A549 treated with CpdA at 1 μM for 4 hours (cell line): Measurements from ENCODE around the gene C2orf78. TPM values are rescaled to one million over a fixed set of nuclear protein-coding genes. Genes with fewer than 3 reads are reported as not detected.

Experiments
- total RNA-seq: library from RNA; stranded (reverse); fragments of 200-300 nt; extraction: Qiagen RNA extraction; gene quantifications from 5 replicates; pipeline ENCODE4 v1.2.3, GENCODE V29; 2022; ENCODE audit warnings: low read depth

The C2orf78 gene, protein sequence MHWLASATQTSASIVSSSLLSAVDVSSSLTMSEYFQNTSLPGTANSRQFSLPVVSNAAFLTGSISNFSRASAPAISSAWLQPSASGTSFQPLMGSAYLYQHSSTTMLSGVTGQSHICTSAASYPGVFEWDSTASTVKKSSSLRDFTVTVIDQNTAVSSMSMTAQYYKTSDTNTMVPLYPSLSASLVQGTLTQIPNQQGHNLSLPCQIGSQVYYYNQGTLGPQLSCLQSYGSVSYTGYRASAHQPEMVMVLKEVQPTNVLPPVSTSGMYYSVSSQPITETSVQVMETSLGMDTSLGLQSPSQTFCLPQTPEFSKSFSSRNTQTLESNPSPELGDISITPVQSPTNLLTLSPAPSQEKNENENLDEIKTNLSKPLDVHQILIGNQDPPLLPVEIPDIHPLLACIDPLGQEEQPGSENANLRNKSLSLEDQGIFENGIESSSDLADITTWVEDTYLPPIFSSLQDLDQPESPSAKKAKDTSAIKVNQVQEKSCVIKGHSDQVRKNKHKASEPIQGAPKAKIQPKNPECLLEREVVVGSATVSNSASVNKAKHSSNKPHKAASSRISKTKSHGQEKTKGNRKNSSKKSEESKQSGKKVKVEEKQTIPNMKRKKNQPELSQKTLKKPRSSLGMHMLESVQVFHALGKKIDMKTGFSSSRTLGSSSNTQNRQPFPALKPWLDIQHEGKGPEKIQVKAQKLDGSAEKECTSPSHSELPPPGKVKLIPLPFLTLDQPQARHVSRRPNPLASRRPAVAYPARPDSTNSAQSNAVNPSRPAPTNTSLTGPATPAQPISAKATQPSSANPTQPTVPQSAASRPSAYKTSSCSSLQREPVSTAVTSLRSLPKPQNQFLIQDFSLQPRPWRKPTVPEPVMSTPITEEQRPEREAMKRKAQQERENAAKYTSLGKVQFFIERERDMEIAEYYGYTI
- total RNA-seq, result not detected in 5 replicates

GRCh38 chr2:73783883-73784282, at the start of gene C2orf78:
C2orf78 (plus strand) TSS chr2:73784183; CDS start chr2:73784310, 127 bp downstream.

GRCh38 chr2:73736855-73737779, 46.9 kb upstream of the C2orf78 start, which contains the start of gene TPRKB:
TPRKB (minus strand) TSS chr2:73737345; CDS start chr2:73734569, 2,776 bp downstream.

GRCh38 chr2:73779467-73780236, 4.3 kb upstream of the C2orf78 start, which contains the start of gene DUSP11:
DUSP11 (minus strand) TSS chr2:73780103; CDS start chr2:73779974, 129 bp downstream.

GRCh38 chr2:73828818-73829570, 45.0 kb downstream of the C2orf78 start, which contains the start of gene STAMBP:
STAMBP (plus strand) TSS chr2:73828961; CDS start chr2:73830857, 1,896 bp downstream.

Other genes starting within 250 kb of the C2orf78 start
- not detected in 5 replicates for gene NAT8, start 141.8 kb upstream of the C2orf78 start, total RNA-seq
- gene TPRKB, start 46.8 kb upstream of the C2orf78 start, total RNA-seq, result 66.9 to 107 TPM (median 81.6 TPM) in 5 replicates
- gene DUSP11, start 4.1 kb upstream of the C2orf78 start, total RNA-seq, result 40.7 to 46.7 TPM (median 41.4 TPM) in 5 replicates
- 46.4 to 52.3 TPM (median 48.8 TPM) in 5 replicates for gene STAMBP, start 44.8 kb downstream of the C2orf78 start, total RNA-seq
- gene ACTG2, start 108.8 kb downstream of the C2orf78 start, total RNA-seq, result 0.14 to 0.45 TPM (median 0.22 TPM) in 5 replicates
- 136 to 152 TPM (median 149 TPM) in 5 replicates for gene DGUOK, start 142.7 kb downstream of the C2orf78 start, total RNA-seq
- 6.0 to 7.6 TPM (median 6.6 TPM) in 5 replicates for gene TET3, start 200.7 kb downstream of the C2orf78 start, total RNA-seq